Measurements from ENCODE around the gene PYY. TPM values are rescaled to one million over a fixed set of nuclear protein-coding genes. Genes with fewer than 3 reads are reported as not detected.
"Not testable (repeated sequence)": the region's sequence is repeated elsewhere in the genome, so short reads cannot be mapped to it uniquely, and the experiment has no call there.

PYY gene
- total RNA-seq, 2 donors from 2014 or later = not detected

DNA sequence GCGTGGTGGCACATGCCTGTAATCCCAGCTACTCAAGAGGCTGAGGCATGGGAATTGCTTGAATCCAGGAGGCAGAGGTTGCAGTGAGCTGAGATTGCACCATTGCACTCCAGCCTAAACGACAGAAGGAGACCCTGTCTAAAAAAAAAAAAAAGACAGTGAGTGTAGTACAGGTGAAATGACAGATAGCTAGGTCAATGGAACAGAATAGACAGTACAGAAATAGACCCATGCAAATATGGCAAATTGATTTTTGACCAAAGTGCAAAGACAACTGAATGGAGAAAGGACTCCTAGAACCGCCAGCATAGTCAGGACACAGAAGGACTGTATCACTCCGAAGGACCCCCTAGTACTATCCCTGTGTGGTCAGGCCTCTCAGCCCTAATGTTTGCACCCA is 16.6 kb upstream of the PYY start:
- DNase-seq (no peak), ATAC-seq (no peak)
- Histone ChIP-seq H3K36me3 (replicated peaks in 1 of 2; ENCODE audit: insufficient read depth in 1 of 2, low read depth in 2 of 2) (no peaks in the 10 kb centered on the region), H3K9me3 (no peaks in the 10 kb centered on the region), H3K27ac (no peak overlapping the region), H3K4me1 (no peaks in the 10 kb centered on the region), H3K27me3 (no peaks in the 10 kb centered on the region), H3K4me3 (no peak overlapping the region)
- WGBS, 2 donors = 46 to 61% methylated on average over 4 of the region's 4 CpGs
- intact Hi-C loops (cut with DNase I) = no loop called here
- TF ChIP-seq POLR2A (IDR thresholded peaks at IDR 0.05) = no peak
- TF ChIP-seq, protein P1, sequence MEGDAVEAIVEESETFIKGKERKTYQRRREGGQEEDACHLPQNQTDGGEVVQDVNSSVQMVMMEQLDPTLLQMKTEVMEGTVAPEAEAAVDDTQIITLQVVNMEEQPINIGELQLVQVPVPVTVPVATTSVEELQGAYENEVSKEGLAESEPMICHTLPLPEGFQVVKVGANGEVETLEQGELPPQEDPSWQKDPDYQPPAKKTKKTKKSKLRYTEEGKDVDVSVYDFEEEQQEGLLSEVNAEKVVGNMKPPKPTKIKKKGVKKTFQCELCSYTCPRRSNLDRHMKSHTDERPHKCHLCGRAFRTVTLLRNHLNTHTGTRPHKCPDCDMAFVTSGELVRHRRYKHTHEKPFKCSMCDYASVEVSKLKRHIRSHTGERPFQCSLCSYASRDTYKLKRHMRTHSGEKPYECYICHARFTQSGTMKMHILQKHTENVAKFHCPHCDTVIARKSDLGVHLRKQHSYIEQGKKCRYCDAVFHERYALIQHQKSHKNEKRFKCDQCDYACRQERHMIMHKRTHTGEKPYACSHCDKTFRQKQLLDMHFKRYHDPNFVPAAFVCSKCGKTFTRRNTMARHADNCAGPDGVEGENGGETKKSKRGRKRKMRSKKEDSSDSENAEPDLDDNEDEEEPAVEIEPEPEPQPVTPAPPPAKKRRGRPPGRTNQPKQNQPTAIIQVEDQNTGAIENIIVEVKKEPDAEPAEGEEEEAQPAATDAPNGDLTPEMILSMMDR (IDR thresholded peaks at IDR 0.05) = no peak

DNA sequence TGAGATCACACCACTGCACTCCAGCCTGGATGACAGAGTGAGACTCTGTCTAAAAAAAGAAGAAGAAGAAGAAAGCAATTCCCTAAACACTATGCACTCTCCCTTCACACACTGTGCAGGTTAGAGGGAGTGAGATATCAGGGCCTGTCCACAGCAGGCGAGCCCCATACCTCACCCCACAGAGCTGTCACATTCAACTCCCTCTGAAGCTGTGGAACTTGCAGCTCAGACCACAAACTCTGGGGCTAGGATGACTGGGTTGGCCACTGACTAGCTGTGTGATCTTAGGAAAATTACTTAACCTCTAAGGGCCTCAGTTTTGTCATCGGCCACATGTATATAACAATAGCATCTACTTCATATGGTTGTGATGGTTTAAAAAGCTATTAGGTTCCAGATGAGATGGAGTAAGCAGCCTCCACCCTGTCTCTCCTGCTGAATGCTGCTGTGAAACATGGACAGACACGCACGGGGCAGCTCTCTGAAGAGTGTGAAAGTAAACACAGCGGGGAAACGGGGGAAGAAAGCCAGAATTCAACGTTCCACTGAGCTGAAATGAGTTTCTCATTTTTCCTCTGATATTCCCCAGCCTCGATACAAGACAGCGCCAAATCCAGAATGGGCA is 13.6 kb upstream of the PYY start:
- intact Hi-C loops (cut with DNase I) = no loop called here
- H3K4me3 ChIP-seq = no peak overlapping the region
- TF ChIP-seq POLR2A (IDR thresholded peaks at IDR 0.05) = no peak
- TF ChIP-seq, protein P1 (IDR thresholded peaks at IDR 0.05) = no peak
- no peaks in the 10 kb centered on the region for H3K36me3 ChIP-seq (replicated peaks in 1 of 2; ENCODE audit: insufficient read depth in 1 of 2, low read depth in 2 of 2)
- ATAC-seq (no peak), DNase-seq (no peak)
- no peaks in the 10 kb centered on the region for H3K4me1 ChIP-seq
- 44 to 48% methylated on average over 9 of the region's 9 CpGs for WGBS, 2 donors
- no peaks in the 10 kb centered on the region for H3K27me3 ChIP-seq
- H3K27ac ChIP-seq = no peak overlapping the region
- no peaks in the 10 kb centered on the region for H3K9me3 ChIP-seq

DNA sequence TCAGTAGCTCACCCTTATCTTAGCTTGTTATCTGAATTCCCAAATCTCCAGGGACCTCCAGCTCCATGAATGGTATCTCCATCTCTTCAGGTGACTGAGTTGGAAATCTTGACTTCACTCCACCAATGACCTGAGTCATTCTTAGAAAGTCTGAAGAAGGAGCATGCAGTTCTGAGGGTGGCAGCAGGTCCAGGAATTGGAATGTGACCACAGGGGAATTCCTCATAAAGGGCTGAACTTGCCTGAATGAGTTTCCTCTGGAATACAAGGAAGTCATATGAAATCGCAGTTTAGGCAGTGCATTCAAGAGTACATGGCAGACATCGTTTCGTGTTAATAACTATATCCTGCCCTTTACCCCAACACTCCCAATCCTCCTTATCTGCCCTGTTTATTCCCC is 12.5 kb upstream of the PYY start:
- H3K9me3 ChIP-seq = no peaks in the 10 kb centered on the region
- H3K4me3 ChIP-seq = no peak overlapping the region
- intact Hi-C loops (cut with DNase I) = no loop called here
- WGBS, 2 donors = 54 to 56% methylated on average over 3 of the region's 3 CpGs
- DNase-seq (no peak), ATAC-seq (no peak)
- no peak overlapping the region for H3K27ac ChIP-seq
- no peaks in the 10 kb centered on the region for H3K4me1 ChIP-seq
- no peaks in the 10 kb centered on the region for H3K27me3 ChIP-seq
- TF ChIP-seq, protein P1 (IDR thresholded peaks at IDR 0.05) = no peak
- no peaks in the 10 kb centered on the region for H3K36me3 ChIP-seq (replicated peaks in 1 of 2; ENCODE audit: insufficient read depth in 1 of 2, low read depth in 2 of 2)

DNA sequence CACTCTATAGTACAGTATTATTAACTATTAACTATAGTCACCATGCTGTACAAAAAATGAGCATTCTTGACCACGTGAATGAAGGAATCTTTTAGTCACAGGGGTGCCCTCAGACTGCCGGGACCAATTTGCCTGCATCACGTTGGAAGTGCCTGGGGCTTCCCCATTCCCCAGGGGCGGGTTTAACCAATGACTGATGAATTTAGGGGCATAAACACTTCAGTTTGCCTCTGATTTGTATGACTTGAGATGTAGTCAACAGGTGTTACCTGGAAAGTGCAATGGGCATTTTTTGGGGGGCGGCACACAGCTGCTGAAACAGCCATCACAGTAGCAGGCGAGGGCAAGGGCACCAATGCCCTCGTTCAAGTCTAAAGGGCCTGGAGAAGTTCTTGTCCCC is 8.7 kb upstream of the PYY start:
- no peak overlapping the region for H3K4me3 ChIP-seq
- no peak for TF ChIP-seq POLR2A (IDR thresholded peaks at IDR 0.05)
- TF ChIP-seq, protein P1 (IDR thresholded peaks at IDR 0.05) = no peak
- intact Hi-C loops (cut with DNase I) = no loop called here
- H3K36me3 ChIP-seq (replicated peaks in 1 of 2; ENCODE audit: insufficient read depth in 1 of 2, low read depth in 2 of 2) = no peaks in the 10 kb centered on the region
- H3K9me3 ChIP-seq = no peaks in the 10 kb centered on the region
- no peak overlapping the region for H3K27ac ChIP-seq
- DNase-seq = no peak
- no peak for ATAC-seq
- no peaks in the 10 kb centered on the region for H3K27me3 ChIP-seq
- H3K4me1 ChIP-seq = no peaks in the 10 kb centered on the region
- 39 to 49% methylated on average over 7 of the region's 7 CpGs for WGBS, 2 donors

DNA sequence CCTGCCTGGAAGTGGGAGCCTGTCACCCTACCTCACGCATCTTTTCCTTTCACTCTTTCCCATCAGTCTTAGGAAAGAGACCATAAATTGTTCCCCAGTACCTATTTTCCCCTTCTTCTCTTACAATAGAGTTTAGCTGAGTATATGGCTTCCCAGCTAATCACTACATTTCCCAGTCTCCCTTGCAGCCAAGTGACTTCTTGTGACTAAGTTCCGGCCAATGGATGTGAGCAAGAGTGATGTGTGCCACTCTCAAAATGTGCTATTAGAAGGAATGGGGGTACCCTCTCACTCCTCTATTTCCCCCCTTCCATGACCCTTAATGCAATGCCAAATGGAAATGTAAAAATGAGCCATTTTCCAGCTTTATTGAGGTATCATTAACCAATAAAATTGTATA is 8.2 kb upstream of the PYY start:
- no peak overlapping the region for H3K27ac ChIP-seq
- no peak overlapping the region for H3K4me3 ChIP-seq
- intact Hi-C loops (cut with DNase I) = no loop called here
- H3K4me1 ChIP-seq = no peaks in the 10 kb centered on the region
- no peaks in the 10 kb centered on the region for H3K27me3 ChIP-seq
- DNase-seq (no peak), ATAC-seq (no peak)
- 75 to 81% methylated on average over 2 of the region's 2 CpGs for WGBS, 2 donors
- H3K36me3 ChIP-seq (replicated peaks in 1 of 2; ENCODE audit: insufficient read depth in 1 of 2, low read depth in 2 of 2) = no peaks in the 10 kb centered on the region
- TF ChIP-seq, protein P1 (IDR thresholded peaks at IDR 0.05) = no peak
- TF ChIP-seq POLR2A (IDR thresholded peaks at IDR 0.05) = no peak
- no peaks in the 10 kb centered on the region for H3K9me3 ChIP-seq

DNA sequence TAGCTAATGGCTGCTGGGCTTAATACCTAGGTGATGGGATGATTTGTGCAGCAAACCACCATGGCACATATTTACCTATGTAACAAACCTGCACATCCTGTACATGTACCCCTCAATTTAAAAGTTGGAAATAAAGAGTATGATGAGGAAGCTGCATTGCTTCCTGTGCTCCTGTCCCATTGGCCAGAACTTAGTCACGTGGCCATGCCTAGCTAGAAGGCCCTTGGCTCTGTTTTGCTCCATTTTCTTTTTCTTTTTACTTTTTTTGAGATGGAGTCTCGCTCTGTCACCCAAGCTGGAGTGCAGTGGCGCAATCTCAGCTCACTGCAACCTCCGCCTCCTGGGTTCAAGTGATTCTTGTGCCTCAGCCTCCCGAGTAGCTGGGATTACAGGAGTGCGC is 7.6 kb upstream of the PYY start:
- H3K27ac ChIP-seq; DNase-seq; H3K36me3 ChIP-seq (replicated peaks in 1 of 2; ENCODE audit: insufficient read depth in 1 of 2, low read depth in 2 of 2); intact Hi-C loops (cut with DNase I); H3K4me3 ChIP-seq; ATAC-seq; H3K9me3 ChIP-seq; H3K4me1 ChIP-seq; H3K27me3 ChIP-seq: not testable (repeated sequence)
- 89 to 91% methylated on average over 6 of the region's 6 CpGs for WGBS, 2 donors
